ENCODE results near the gene PTPN7.
"Not testable (repeated sequence)": the region's sequence is repeated elsewhere in the genome, so short reads cannot be mapped to it uniquely, and the experiment has no call there.

PTPN7 gene

DNA sequence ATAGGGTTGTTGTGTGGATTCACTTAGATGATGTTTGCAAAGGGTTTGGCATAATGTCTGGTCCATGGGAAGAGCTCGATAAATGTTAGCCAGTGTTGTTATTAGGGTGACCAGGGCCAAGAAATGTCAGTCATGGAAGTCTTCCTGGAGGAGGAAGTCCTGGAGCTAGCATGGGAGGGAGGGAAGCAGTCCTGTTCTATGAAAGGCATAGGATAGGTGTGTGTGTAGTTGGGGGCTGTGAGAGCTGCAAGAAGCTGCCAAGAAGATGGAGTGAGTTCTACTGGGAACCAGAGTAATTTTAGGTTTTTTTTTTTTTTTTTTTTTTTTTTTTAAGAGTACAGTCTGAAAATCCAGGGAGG lies 37.9 kb upstream of the PTPN7 start:
- DNase-seq (ENCODE audit: low spot score) = no peak
- Histone ChIP-seq H3K4me3 (peak overlapping the region; percentile 34), H3K27ac (peak overlapping the region; percentile 87 to 95)
- TF ChIP-seq CTCF (IDR thresholded peaks at IDR 0.05) = no peak

DNA sequence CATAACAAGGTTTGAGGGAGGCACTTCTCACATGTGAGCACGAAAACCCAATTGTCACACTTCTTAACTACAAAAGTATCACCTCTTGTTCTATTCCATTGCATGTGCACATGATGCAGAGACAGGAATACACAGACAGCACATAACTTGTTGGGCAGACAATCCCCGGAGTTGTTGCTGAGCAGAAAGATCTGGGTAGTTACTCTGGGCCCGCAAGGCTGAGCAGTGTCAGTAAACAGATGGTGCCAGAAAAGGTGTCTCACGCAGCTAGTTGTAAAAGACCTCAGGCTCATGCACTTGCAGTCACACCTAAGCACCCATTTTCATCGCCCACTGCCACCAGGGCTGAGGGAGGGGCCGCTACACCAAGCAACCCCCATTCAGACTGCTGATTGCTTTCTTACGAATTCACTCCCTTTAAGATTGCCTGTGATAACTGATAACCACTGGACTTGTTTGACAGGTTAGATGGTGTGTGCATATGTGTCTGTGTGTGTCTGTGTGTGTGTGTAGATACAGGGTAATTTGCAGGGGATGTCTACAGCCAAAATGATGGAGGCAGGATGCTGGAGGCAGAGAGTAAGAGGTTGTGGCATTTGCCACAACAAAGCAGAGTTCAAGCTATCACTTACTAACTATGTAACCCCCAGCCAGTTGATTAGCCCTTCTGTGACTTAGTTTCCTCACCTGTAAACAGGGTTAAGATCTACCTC lies 37.4 kb upstream of the PTPN7 start:
- no peak for DNase-seq (ENCODE audit: low spot score)
- TF ChIP-seq CTCF (IDR thresholded peaks at IDR 0.05) = no peak
- Histone ChIP-seq H3K27ac (peak overlapping the region in 1 of 2 donors; percentile 95), H3K4me3 (peak overlapping the region; percentile 34)

- TF ChIP-seq CTCF (IDR thresholded peaks at IDR 0.05) = no peak
- no peak for DNase-seq (ENCODE audit: low spot score)
- H3K27ac ChIP-seq = peak overlapping the region; percentile 89 to 96
- peak overlapping the region; percentile 87 for H3K4me3 ChIP-seq
Observed at GRCh38 chr1:202194328-202194648, 33.9 kb upstream of the PTPN7 start.

DNA sequence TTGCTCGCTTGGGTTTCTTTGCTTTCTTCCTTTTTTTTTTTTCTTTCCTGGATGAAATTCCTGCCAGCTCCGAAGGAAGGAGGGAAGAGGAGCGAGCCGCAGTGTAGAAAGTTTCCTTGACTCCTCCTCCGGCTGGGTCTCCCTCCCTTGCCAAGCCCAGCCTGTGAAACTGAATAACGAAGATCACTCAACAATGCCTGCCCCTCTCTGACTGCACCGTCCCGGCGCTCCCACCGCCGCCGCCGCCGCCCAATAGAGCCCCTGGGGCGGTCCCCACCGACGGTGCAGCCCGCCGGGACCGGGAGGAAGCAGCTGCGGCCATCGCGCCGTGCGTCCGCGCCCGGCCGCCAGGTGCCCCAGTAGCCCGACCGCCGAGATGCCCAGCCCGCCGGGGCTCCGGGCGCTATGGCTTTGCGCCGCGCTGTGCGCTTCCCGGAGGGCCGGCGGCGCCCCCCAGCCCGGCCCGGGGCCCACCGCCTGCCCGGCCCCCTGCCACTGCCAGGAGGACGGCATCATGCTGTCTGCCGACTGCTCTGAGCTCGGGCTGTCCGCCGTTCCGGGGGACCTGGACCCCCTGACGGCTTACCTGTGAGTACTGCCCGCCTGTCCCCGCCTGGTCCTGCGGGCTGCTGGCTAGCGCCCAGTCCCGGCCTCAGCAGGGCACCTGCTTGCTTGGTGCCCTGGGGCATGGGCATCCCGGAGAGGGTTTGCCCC lies 33.4 kb upstream of the PTPN7 start, which contains the start of gene LGR6:
Gene LGR6, plus strand, starts transcription at position 186 of the 714 bp plus-strand sequence. Its CDS starts 191 bp downstream, at position 377.
- peak; percentile 10 for TF ChIP-seq CTCF (IDR thresholded peaks at IDR 0.05)
- peak within 1 kb of the TSS; percentile 89 to 96 for H3K27ac ChIP-seq
- DNase-seq (ENCODE audit: low spot score) = no peak
- H3K4me3 ChIP-seq = peak within 1 kb of the TSS; percentile 87

- peak overlapping the region; percentile 89 to 96 for H3K27ac ChIP-seq
- TF ChIP-seq CTCF (IDR thresholded peaks at IDR 0.05) = peak; percentile 94
- H3K4me3 ChIP-seq = peak overlapping the region; percentile 87
- DNase-seq (ENCODE audit: low spot score) = no peak
Observed at GRCh38 chr1:202192770-202193613, 32.6 kb upstream of the PTPN7 start.

- H3K4me3 ChIP-seq; H3K27ac ChIP-seq; DNase-seq (ENCODE audit: low spot score): not testable (repeated sequence)
Observed at GRCh38 chr1:202191391-202191790, 31.0 kb upstream of the PTPN7 start.
